HL-60 (cell line): ENCODE data around the gene GOLGA8B.

Experiments
- DNase-seq, 2 experiments: peaks; one replicate each; pipeline ENCODE4 v3.0.0-alpha.2; 2010 to 2020; ENCODE audit warnings: low read depth in 1 of 2, low spot score in 1 of 2
- H3K27ac ChIP-seq: fragments of 250-450 bp; sonication (Bioruptor Pico); replicated peaks from 2 replicates; pipeline ENCODE4 v1.5.1; 2020; ENCODE audit warnings: mild to moderate bottlenecking, moderate library complexity
- H3K27me3 ChIP-seq: fragments of 250-450 bp; sonication (Bioruptor Pico); 2 replicates; pipeline ENCODE4 v1.5.1; 2021; ENCODE audit warnings: mild to moderate bottlenecking, moderate library complexity; ENCODE audit not compliant: insufficient read depth, poor library complexity, severe bottlenecking
- H3K4me3 ChIP-seq: replicated peaks from 2 replicates; pipeline ENCODE4 v1.5.1; 2011; ENCODE audit warnings: mild to moderate bottlenecking, control low read depth, low read length; ENCODE audit not compliant: insufficient read depth
- CTCF ChIP-seq: IDR thresholded peaks from one replicate; pipeline ENCODE4 v1.5.1; 2011; ENCODE audit warnings: low read length, control low read depth, inconsistent platforms; ENCODE audit not compliant: insufficient read depth
- GABPA ChIP-seq: IDR thresholded peaks from 2 replicates; pipeline ENCODE4 v1.6.1; 2012; ENCODE audit warnings: low read depth
- POLR2AphosphoS5 ChIP-seq: IDR thresholded peaks from 2 replicates; pipeline ENCODE4 v1.6.1; 2012; ENCODE audit warnings: low read depth
- REST ChIP-seq: IDR thresholded peaks from 2 replicates; pipeline ENCODE4 v1.6.1; 2012; ENCODE audit warnings: low read depth; ENCODE audit not compliant: insufficient replicate concordance
- SPI1 ChIP-seq: IDR thresholded peaks from 2 replicates; pipeline ENCODE4 v1.6.1; 2012; ENCODE audit warnings: low read depth, mild to moderate bottlenecking, borderline replicate concordance

Gene GOLGA8B

GRCh38 chr15:34621675-34622074 lies 38.2 kb upstream of the GOLGA8B start:
- Histone ChIP-seq H3K4me3 (no peak overlapping the region), H3K27ac (no peak overlapping the region), H3K27me3 (no peaks in the 10 kb centered on the region)
- no peak for DNase-seq
- TF ChIP-seq POLR2AphosphoS5 (no peak), GABPA (no peak), SPI1 (no peak), REST (no peak)

GRCh38 chr15:34620814-34621213 lies 37.4 kb upstream of the GOLGA8B start:
- H3K27me3 ChIP-seq = no peaks in the 10 kb centered on the region

GRCh38 chr15:34620142-34620541 lies 36.7 kb upstream of the GOLGA8B start:
- H3K27me3 ChIP-seq = no peaks in the 10 kb centered on the region
- TF ChIP-seq CTCF = no peak
- TF ChIP-seq GABPA = no peak
- no peak for TF ChIP-seq REST
- peak; percentile 94 for TF ChIP-seq SPI1
- H3K4me3 ChIP-seq = no peak overlapping the region
- peak in 1 of 2 experiments; percentile 41 for DNase-seq
- no peak overlapping the region for H3K27ac ChIP-seq

More at GRCh38 chr15:34620814-34621213, 37.4 kb upstream of the GOLGA8B start:
- Histone ChIP-seq H3K27ac (no peak overlapping the region), H3K4me3 (no peak overlapping the region)
- DNase-seq = no peak
- TF ChIP-seq GABPA = no peak
- no peak for TF ChIP-seq POLR2AphosphoS5
- no peak for TF ChIP-seq REST

GRCh38 chr15:34619151-34619550 lies 35.7 kb upstream of the GOLGA8B start:
- Histone ChIP-seq H3K4me3 (no peak overlapping the region), H3K27ac (no peak overlapping the region), H3K27me3 (no peaks in the 10 kb centered on the region)
- TF ChIP-seq SPI1 = no peak
- no peak for TF ChIP-seq POLR2AphosphoS5
- no peak for TF ChIP-seq CTCF
- no peak for TF ChIP-seq GABPA
- no peak for TF ChIP-seq REST
- no peak for DNase-seq
